ENCODE measurements around the gene ADRM1. TPM values are rescaled to one million over a fixed set of nuclear protein-coding genes. Genes with fewer than 3 reads are reported as not detected.

The ADRM1 gene
- total RNA-seq, 1 experiment from 2014 or later, result 160 TPM

DNA sequence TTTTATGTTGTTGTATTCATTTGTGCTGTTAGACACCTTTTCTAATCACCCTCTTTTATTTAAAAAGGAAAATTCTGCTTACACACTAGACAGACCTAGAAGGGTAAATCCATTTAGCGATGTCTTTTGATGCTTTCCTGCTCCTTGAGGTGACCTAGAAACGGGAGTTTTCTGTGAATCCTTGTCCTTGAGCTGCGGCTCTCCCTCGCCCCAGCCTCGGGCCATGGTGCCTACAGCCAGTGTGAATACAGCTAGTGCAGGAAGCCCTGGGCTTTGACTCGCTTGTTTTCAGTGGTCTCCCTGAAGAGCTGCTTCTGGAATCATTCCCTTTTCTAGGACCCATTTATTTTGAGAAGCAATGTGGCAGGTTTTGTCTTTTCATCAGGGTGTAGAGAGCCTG lies 17.6 kb upstream of the ADRM1 start (continued):
- no peak for TF ChIP-seq FOXP1 (CRISPR knock-in tag; IDR thresholded peaks at IDR 0.05; ENCODE audit: borderline replicate concordance)
- no peak for TF ChIP-seq ZMAT4 (CRISPR knock-in tag; IDR thresholded peaks at IDR 0.05)
- TF ChIP-seq CBFB (CRISPR knock-in tag; IDR thresholded peaks at IDR 0.05; ENCODE audit: low read depth), result no peak

- no peaks in the 10 kb centered on the region for H3K4me1 Mint-ChIP-seq
- no peaks in the 10 kb centered on the region for H3K27me3 Mint-ChIP-seq (ENCODE audit: low read depth)
- H3K9me3 Mint-ChIP-seq, result no peaks in the 10 kb centered on the region
- ChIA-PET CTCF (interaction anchor here (0.9 to 1.2 kb wide), 2 partner anchors 14 to 97 kb away, joined by 3 read pairs; no protein-coding TSS in a partner anchor), POLR2A (no interaction called here)
- no peak for TF ChIP-seq GTF2I (CRISPR knock-in tag; conservative IDR thresholded peaks at IDR 0.05)
- TF ChIP-seq, protein P1, sequence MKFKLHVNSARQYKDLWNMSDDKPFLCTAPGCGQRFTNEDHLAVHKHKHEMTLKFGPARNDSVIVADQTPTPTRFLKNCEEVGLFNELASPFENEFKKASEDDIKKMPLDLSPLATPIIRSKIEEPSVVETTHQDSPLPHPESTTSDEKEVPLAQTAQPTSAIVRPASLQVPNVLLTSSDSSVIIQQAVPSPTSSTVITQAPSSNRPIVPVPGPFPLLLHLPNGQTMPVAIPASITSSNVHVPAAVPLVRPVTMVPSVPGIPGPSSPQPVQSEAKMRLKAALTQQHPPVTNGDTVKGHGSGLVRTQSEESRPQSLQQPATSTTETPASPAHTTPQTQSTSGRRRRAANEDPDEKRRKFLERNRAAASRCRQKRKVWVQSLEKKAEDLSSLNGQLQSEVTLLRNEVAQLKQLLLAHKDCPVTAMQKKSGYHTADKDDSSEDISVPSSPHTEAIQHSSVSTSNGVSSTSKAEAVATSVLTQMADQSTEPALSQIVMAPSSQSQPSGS (CRISPR knock-in tag; IDR thresholded peaks at IDR 0.05; ENCODE audit: borderline replicate concordance, low read depth), result no peak
- TF ChIP-seq, protein P2, sequence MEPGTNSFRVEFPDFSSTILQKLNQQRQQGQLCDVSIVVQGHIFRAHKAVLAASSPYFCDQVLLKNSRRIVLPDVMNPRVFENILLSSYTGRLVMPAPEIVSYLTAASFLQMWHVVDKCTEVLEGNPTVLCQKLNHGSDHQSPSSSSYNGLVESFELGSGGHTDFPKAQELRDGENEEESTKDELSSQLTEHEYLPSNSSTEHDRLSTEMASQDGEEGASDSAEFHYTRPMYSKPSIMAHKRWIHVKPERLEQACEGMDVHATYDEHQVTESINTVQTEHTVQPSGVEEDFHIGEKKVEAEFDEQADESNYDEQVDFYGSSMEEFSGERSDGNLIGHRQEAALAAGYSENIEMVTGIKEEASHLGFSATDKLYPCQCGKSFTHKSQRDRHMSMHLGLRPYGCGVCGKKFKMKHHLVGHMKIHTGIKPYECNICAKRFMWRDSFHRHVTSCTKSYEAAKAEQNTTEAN (CRISPR knock-in tag; IDR thresholded peaks at IDR 0.05), result no peak
- TF ChIP-seq ZMAT4 (CRISPR knock-in tag; IDR thresholded peaks at IDR 0.05), result no peak
- TF ChIP-seq KAT7 (CRISPR knock-in tag; IDR thresholded peaks at IDR 0.05; ENCODE audit: borderline replicate concordance), result no peak
- TF ChIP-seq ZNF532 (CRISPR knock-in tag; IDR thresholded peaks at IDR 0.05; ENCODE audit: borderline replicate concordance), result no peak
- TF ChIP-seq, protein P3, sequence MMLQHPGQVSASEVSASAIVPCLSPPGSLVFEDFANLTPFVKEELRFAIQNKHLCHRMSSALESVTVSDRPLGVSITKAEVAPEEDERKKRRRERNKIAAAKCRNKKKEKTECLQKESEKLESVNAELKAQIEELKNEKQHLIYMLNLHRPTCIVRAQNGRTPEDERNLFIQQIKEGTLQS (CRISPR knock-in tag; conservative IDR thresholded peaks at IDR 0.05), result no peak
- no peak for TF ChIP-seq FOXP1 (CRISPR knock-in tag; IDR thresholded peaks at IDR 0.05; ENCODE audit: borderline replicate concordance)
- TF ChIP-seq, protein P4, sequence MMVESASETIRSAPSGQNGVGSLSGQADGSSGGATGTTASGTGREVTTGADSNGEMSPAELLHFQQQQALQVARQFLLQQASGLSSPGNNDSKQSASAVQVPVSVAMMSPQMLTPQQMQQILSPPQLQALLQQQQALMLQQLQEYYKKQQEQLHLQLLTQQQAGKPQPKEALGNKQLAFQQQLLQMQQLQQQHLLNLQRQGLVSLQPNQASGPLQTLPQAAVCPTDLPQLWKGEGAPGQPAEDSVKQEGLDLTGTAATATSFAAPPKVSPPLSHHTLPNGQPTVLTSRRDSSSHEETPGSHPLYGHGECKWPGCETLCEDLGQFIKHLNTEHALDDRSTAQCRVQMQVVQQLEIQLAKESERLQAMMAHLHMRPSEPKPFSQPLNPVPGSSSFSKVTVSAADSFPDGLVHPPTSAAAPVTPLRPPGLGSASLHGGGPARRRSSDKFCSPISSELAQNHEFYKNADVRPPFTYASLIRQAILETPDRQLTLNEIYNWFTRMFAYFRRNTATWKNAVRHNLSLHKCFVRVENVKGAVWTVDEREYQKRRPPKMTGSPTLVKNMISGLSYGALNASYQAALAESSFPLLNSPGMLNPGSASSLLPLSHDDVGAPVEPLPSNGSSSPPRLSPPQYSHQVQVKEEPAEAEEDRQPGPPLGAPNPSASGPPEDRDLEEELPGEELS (CRISPR knock-in tag; IDR thresholded peaks at IDR 0.05), result no peak
- TF ChIP-seq RORB (CRISPR knock-in tag; IDR thresholded peaks at IDR 0.05), result no peak
- DNase-seq (ENCODE audit: low spot score) (no peak), ATAC-seq (no peak)
- H3K4me3 Mint-ChIP-seq, result no peak overlapping the region
- H3K27ac Mint-ChIP-seq, result no peak overlapping the region
- H3K36me3 Mint-ChIP-seq, result peaks cover 31% of the 10 kb centered on the region
Observed at GRCh38 chr20:62285722-62286121, 17.1 kb upstream of the ADRM1 start.

DNA sequence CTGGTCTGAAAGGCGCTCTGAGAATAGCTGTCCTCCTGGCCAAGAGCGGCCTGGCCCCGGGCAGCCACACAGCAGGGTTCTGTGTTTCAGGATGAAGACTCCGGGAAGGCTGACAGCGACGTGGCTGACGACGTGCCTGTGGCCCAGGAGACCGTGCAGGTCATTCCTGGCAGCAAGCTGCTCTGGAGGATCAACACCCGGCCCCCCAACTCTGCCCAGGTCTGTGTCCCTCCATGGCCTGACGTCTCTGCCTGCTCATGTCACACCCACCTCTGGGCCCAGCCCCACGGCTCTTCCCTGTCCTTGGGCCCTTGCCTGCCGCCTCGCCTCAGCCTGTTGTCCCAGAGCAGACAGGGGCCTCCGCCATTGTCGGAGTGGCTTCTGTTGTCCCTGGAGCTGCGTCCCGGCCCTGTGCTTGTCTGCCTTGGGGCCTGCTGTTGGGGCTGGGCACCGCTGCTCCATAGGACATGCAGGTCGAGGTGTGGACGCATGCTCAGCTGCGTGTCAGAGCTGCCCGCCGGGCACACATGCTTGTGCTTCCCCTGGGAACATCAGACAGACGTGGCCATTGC lies 16.2 kb upstream of the ADRM1 start:
- Mint-ChIP-seq H3K9me3 (no peaks in the 10 kb centered on the region), H3K36me3 (peaks cover 31% of the 10 kb centered on the region), H3K27ac (no peak overlapping the region), H3K27me3 (ENCODE audit: low read depth) (no peaks in the 10 kb centered on the region), H3K4me1 (no peaks in the 10 kb centered on the region), H3K4me3 (no peak overlapping the region)
- TF ChIP-seq MAX (CRISPR knock-in tag; IDR thresholded peaks at IDR 0.05) (no peak), NFATC4 (CRISPR knock-in tag; IDR thresholded peaks at IDR 0.05) (no peak), SMAD3 (CRISPR knock-in tag; IDR thresholded peaks at IDR 0.05; ENCODE audit: borderline replicate concordance) (no peak), ZNF423 (CRISPR knock-in tag; IDR thresholded peaks at IDR 0.05) (no peak), PRRX2 (CRISPR knock-in tag; IDR thresholded peaks at IDR 0.05) (no peak), ZNF416 (CRISPR knock-in tag; IDR thresholded peaks at IDR 0.05) (no peak), RELA (CRISPR knock-in tag; IDR thresholded peaks at IDR 0.05; ENCODE audit: borderline replicate concordance) (no peak), USF1 (CRISPR knock-in tag; IDR thresholded peaks at IDR 0.05) (no peak), OVOL2 (CRISPR knock-in tag; IDR thresholded peaks at IDR 0.05; ENCODE audit: borderline replicate concordance) (no peak)
- no peak for ATAC-seq
- no peak for DNase-seq (ENCODE audit: low spot score)
- CTCF ChIA-PET, result no interaction called here
- POLR2A ChIA-PET, result no interaction called here
